OCI-LY1 (cell line): Measurements from ENCODE around the gene DOCK1.

ENCODE experiments used
- H2AFZ ChIP-seq: fragments of 200-600 bp; sonication (generic), shearing (Covaris generic); 2 replicates; pipeline ENCODE4 v1.6.0; 2014; ENCODE audit warnings: antibody characterized with exemption, mild to moderate bottlenecking, low read length
- H3F3A ChIP-seq: fragments of 200-600 bp; sonication (generic), shearing (Covaris generic); 2 replicates; pipeline ENCODE4 v1.6.0; 2014; ENCODE audit warnings: mild to moderate bottlenecking, antibody characterized with exemption, low read length, moderate library complexity; ENCODE audit not compliant: insufficient read depth
- H3K27ac ChIP-seq: fragments of 200-600 bp; sonication (generic); 2 replicates; pipeline ENCODE4 v1.5.1; 2014; ENCODE audit warnings: low read length, mixed run types, mild to moderate bottlenecking, low read depth; ENCODE audit not compliant: poor library complexity, severe bottlenecking
- H3K27me3 ChIP-seq: fragments of 200-600 bp; sonication (generic); 2 replicates; pipeline ENCODE4 v1.6.0; 2014; ENCODE audit warnings: antibody characterized with exemption, mild to moderate bottlenecking, low read length, moderate library complexity; ENCODE audit not compliant: insufficient read depth
- H3K36me3 ChIP-seq: fragments of 200-600 bp; sonication (generic); 2 replicates; pipeline ENCODE4 v1.6.1; 2014; ENCODE audit warnings: mild to moderate bottlenecking, antibody characterized with exemption, low read length, moderate library complexity, mixed read lengths; ENCODE audit not compliant: insufficient read depth
- H3K4me1 ChIP-seq: fragments of 200-600 bp; sonication (generic); 2 replicates; pipeline ENCODE4 v1.5.1; 2014; ENCODE audit warnings: mild to moderate bottlenecking, low read length, moderate library complexity; ENCODE audit not compliant: insufficient read depth, severe bottlenecking
- H3K4me2 ChIP-seq: fragments of 200-600 bp; sonication (generic), shearing (Covaris generic); 2 replicates; pipeline ENCODE4 v1.6.1; 2014; ENCODE audit warnings: low read length
- H3K4me3 ChIP-seq: fragments of 200-600 bp; sonication (generic); 2 replicates; pipeline ENCODE4 v1.5.1; 2014; ENCODE audit warnings: low read length, low read depth, mild to moderate bottlenecking, mixed read lengths; ENCODE audit not compliant: poor library complexity, severe bottlenecking
- H3K79me2 ChIP-seq: fragments of 200-600 bp; shearing (Covaris generic); 2 replicates; pipeline ENCODE4 v1.6.1; 2016; ENCODE audit warnings: mixed run types, low read length, mixed read lengths; ENCODE audit not compliant: insufficient read depth
- H3K9ac ChIP-seq: fragments of 200-600 bp; sonication (generic), shearing (Covaris generic); 2 replicates; pipeline ENCODE4 v1.6.1; 2014; ENCODE audit warnings: mild to moderate bottlenecking, low read length, mixed read lengths
- H3K9me2 ChIP-seq: fragments of 200-600 bp; sonication (generic), shearing (Covaris generic); 2 replicates; pipeline ENCODE4 v1.6.1; 2014; ENCODE audit warnings: low read depth, mild to moderate bottlenecking, low read length, mixed read lengths
- H3K9me3 ChIP-seq: fragments of 200-600 bp; shearing (Covaris generic); 2 replicates; pipeline ENCODE4 v1.6.1; 2014; ENCODE audit warnings: low read length, mixed read lengths
- H4K20me1 ChIP-seq: fragments of 200-600 bp; sonication (generic), shearing (Covaris generic); 2 replicates; pipeline ENCODE4 v1.6.0; 2016; ENCODE audit warnings: mild to moderate bottlenecking, low read length; ENCODE audit not compliant: insufficient read depth
- EZH2 ChIP-seq: fragments of 200-600 bp; sonication (generic), shearing (Covaris generic); IDR thresholded peaks from 2 replicates; pipeline ENCODE4 v1.8.0; 2017; ENCODE audit warnings: borderline replicate concordance, mixed run types, mild to moderate bottlenecking, antibody characterized with exemption, low read length, moderate library complexity, mixed read lengths
- TF ChIP-seq, protein P1 (sequence below): fragments of 200-600 bp; sonication (generic), shearing (Covaris generic); IDR thresholded peaks from 2 replicates; pipeline ENCODE4 v1.5.1; 2017; ENCODE audit warnings: mild to moderate bottlenecking, antibody characterized with exemption, low read length, moderate library complexity, mixed read lengths

The DOCK1 gene

DNA sequence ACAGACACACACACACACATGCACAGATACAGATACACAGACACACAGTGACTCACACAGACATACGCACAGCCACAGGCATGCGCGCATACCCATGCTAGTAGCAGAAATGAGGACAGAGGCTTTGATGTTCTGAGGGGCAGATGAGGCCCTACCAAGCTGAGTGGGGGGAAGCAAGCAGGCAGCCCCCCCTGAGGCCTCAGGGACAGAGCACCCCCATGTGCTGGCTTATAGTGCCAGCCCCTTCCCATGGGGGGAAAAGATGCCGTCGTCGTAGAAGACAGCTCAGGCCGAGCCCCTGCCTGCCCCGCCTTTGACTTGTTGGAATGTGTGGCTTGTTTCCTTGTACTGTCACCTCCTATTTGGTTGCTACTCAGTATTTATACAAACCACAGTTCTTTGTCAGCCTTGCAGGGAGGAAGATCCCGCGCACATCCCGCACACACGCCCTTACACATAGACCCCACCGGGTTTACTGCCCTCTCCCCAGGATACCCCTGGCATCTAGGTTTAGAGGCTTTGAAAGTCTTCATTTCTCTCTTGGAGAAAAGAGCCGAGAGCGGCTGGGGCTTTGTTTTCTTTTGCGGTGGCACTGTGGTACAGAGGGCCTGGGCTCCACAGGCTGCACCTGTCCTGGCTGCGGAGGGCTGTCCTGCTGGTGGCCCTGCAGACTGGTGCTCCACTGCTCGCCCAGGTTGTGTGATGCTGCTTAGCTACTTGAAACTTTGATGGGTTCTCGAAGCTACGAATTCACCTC is 112.5 kb downstream of the DOCK1 start:
- no peaks in the 10 kb centered on the region for H3K79me2 ChIP-seq
- H3K4me2 ChIP-seq = no peak overlapping the region
- no peak overlapping the region for H3K9ac ChIP-seq
- no peaks in the 10 kb centered on the region for H3K36me3 ChIP-seq
- H4K20me1 ChIP-seq = no peaks in the 10 kb centered on the region
- no peak overlapping the region for H2AFZ ChIP-seq
- no peaks in the 10 kb centered on the region for H3K4me1 ChIP-seq
- H3F3A ChIP-seq = no peaks in the 10 kb centered on the region
- H3K4me3 ChIP-seq = no peak overlapping the region
- no peaks in the 10 kb centered on the region for H3K9me3 ChIP-seq
- no peaks in the 10 kb centered on the region for H3K27me3 ChIP-seq
- TF ChIP-seq, protein P1, sequence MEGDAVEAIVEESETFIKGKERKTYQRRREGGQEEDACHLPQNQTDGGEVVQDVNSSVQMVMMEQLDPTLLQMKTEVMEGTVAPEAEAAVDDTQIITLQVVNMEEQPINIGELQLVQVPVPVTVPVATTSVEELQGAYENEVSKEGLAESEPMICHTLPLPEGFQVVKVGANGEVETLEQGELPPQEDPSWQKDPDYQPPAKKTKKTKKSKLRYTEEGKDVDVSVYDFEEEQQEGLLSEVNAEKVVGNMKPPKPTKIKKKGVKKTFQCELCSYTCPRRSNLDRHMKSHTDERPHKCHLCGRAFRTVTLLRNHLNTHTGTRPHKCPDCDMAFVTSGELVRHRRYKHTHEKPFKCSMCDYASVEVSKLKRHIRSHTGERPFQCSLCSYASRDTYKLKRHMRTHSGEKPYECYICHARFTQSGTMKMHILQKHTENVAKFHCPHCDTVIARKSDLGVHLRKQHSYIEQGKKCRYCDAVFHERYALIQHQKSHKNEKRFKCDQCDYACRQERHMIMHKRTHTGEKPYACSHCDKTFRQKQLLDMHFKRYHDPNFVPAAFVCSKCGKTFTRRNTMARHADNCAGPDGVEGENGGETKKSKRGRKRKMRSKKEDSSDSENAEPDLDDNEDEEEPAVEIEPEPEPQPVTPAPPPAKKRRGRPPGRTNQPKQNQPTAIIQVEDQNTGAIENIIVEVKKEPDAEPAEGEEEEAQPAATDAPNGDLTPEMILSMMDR = no peak
- no peak for TF ChIP-seq EZH2
- H3K9me2 ChIP-seq = no peaks in the 10 kb centered on the region
- no peak overlapping the region for H3K27ac ChIP-seq

DNA sequence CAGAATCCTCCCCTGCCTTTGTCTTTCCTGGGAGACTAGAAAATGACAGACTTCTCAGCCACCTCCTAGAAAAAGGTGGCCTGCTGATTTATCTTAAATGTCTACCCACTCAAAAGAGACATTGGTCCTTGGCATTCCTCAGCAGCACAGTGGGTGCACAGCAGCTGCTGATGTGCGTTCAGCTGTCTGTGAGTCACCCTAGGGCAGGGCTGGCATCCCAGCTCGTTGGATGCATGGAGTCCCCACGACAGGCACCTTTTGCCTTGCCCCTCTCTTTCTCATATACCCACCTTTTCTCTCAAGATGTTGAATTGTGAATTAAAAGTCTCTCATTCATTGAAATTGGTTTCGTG is 113.0 kb downstream of the DOCK1 start:
- H3K9me3 ChIP-seq = no peaks in the 10 kb centered on the region
- H3K9me2 ChIP-seq = no peaks in the 10 kb centered on the region
- H2AFZ ChIP-seq = no peak overlapping the region
- H4K20me1 ChIP-seq = no peaks in the 10 kb centered on the region
- H3K4me3 ChIP-seq = no peak overlapping the region
- TF ChIP-seq, protein P1 = no peak
- no peak for TF ChIP-seq EZH2
- H3F3A ChIP-seq = no peaks in the 10 kb centered on the region
- H3K9ac ChIP-seq = no peak overlapping the region
- H3K27ac ChIP-seq = no peak overlapping the region
- no peaks in the 10 kb centered on the region for H3K79me2 ChIP-seq
- no peak overlapping the region for H3K4me2 ChIP-seq
- H3K27me3 ChIP-seq = no peaks in the 10 kb centered on the region
- no peaks in the 10 kb centered on the region for H3K36me3 ChIP-seq
- H3K4me1 ChIP-seq = no peaks in the 10 kb centered on the region

DNA sequence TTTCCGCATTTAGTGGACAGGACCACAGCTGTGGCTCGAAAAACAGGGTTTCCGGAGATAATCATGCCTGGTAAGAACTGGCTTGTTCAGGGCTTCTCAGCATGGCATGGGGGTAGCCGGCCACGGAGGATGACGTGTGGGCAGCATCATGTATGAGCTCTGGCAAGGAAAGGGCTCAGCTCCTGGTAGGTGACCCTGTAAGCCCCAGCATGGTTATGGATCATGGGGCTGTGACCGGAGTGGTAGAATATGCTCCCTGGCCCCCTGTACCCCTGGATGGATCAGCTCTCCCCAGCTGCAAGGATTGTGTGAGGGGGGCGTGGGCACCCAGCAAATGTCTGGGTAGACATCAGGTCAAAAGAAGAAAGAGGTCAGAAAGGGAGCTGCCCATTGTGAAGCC is 113.5 kb downstream of the DOCK1 start:
- H3K36me3 ChIP-seq = no peaks in the 10 kb centered on the region
- H2AFZ ChIP-seq = no peak overlapping the region
- H3F3A ChIP-seq = no peaks in the 10 kb centered on the region
- H3K27me3 ChIP-seq = no peaks in the 10 kb centered on the region
- H3K79me2 ChIP-seq = no peaks in the 10 kb centered on the region
- H4K20me1 ChIP-seq = no peaks in the 10 kb centered on the region
- H3K9me2 ChIP-seq = no peaks in the 10 kb centered on the region
- TF ChIP-seq, protein P1 = no peak
- no peak for TF ChIP-seq EZH2
- H3K9ac ChIP-seq = no peak overlapping the region
- H3K4me2 ChIP-seq = no peak overlapping the region
- no peaks in the 10 kb centered on the region for H3K9me3 ChIP-seq
- no peak overlapping the region for H3K4me3 ChIP-seq
- H3K4me1 ChIP-seq = no peaks in the 10 kb centered on the region
- no peak overlapping the region for H3K27ac ChIP-seq
